Endothelial cell (in vitro differentiated cells): ENCODE results near the gene FOXA3. TPM values are rescaled to one million over a fixed set of nuclear protein-coding genes. Genes with fewer than 3 reads are reported as not detected.

ENCODE experiments used
- DNase-seq: peaks from one replicate; pipeline ENCODE4 v3.0.0; 2021; ENCODE audit warnings: low spot score
- H3K27ac Mint-ChIP-seq: one replicate; pipeline ENCODE4 v1.8.0; 2021; ENCODE audit warnings: mixed read lengths, inconsistent platforms; ENCODE audit not compliant: unreplicated experiment
- H3K27me3 Mint-ChIP-seq: one replicate; pipeline ENCODE4 v1.8.0; 2021; ENCODE audit warnings: mild to moderate bottlenecking, moderate library complexity, mixed read lengths, inconsistent platforms; ENCODE audit not compliant: unreplicated experiment
- H3K36me3 Mint-ChIP-seq: one replicate; pipeline ENCODE4 v1.8.0; 2021; ENCODE audit warnings: mild to moderate bottlenecking, low read depth, mixed read lengths, inconsistent platforms; ENCODE audit not compliant: unreplicated experiment
- H3K4me1 Mint-ChIP-seq: one replicate; pipeline ENCODE4 v1.8.0; 2021; ENCODE audit warnings: mild to moderate bottlenecking, mixed read lengths, inconsistent platforms; ENCODE audit not compliant: unreplicated experiment
- H3K4me3 Mint-ChIP-seq: one replicate; pipeline ENCODE4 v1.8.0; 2021; ENCODE audit warnings: mild to moderate bottlenecking, mixed read lengths, inconsistent platforms; ENCODE audit not compliant: unreplicated experiment
- H3K9me3 Mint-ChIP-seq: one replicate; pipeline ENCODE4 v1.8.0; 2021; ENCODE audit warnings: mixed read lengths, inconsistent platforms; ENCODE audit not compliant: unreplicated experiment
- total RNA-seq: library from RNA; stranded (reverse); fragmentation: NEBNext Ultra II Directional; extraction: Animal tissue kit (Norgen Biotek cat#: 25700); gene quantifications from one replicate; pipeline ENCODE4 v1.2.1, GENCODE V29; 2021; ENCODE audit not compliant: unreplicated experiment
- TF ChIP-seq, protein P1 (sequence below): fragments of 200-600 bp; sonication (generic); IDR thresholded peaks from one replicate; pipeline ENCODE4 v1.5.0; 2021; ENCODE audit warnings: antibody characterized with exemption; ENCODE audit not compliant: unreplicated experiment

Gene FOXA3
- total RNA-seq, 1 donor from 2014 or later = 1.1 TPM

DNA sequence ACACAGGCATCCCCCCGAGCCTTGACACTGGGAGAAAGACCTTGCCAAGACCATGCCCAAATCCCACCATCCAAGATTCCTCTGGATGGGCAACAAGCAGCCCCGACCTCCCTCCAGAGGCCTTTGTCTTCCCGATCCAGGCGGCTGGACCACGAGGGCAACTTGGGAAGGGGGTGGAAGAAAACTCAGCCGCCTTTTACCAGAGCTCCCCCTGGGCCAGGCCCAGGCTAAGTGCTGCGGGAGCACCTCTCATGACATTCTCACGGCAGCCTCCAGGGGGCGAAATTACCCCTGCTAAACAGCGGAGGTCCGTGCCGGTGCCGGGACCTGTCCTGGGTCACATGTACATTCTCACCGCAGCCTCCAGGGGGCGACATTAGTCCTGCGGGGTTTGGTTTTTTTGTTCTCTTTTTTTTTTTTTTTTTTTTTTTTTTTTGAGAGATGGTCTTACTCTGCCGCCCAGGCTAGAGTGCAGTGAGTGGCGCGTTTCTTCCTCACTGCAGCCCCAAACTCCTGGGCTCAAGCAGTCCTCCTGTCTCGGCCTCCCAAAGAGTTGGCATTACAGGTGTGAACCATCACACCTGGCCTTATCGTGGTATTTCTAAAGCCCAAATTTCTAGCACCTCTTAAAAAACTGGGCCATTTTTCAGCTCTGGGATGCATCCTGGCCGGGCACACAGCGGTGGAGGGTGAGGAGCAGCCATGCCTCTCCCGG is 47.0 kb upstream of the FOXA3 start:
- H3K4me1 Mint-ChIP-seq = peaks cover 3% of the 10 kb centered on the region
- peak overlapping the region; percentile 9 for H3K27ac Mint-ChIP-seq
- peaks cover 13% of the 10 kb centered on the region for H3K27me3 Mint-ChIP-seq
- peaks cover 6% of the 10 kb centered on the region for H3K36me3 Mint-ChIP-seq
- H3K4me3 Mint-ChIP-seq = peak overlapping the region; percentile 62
- no peaks in the 10 kb centered on the region for H3K9me3 Mint-ChIP-seq
- DNase-seq = peak; percentile 99
- TF ChIP-seq, protein P1, sequence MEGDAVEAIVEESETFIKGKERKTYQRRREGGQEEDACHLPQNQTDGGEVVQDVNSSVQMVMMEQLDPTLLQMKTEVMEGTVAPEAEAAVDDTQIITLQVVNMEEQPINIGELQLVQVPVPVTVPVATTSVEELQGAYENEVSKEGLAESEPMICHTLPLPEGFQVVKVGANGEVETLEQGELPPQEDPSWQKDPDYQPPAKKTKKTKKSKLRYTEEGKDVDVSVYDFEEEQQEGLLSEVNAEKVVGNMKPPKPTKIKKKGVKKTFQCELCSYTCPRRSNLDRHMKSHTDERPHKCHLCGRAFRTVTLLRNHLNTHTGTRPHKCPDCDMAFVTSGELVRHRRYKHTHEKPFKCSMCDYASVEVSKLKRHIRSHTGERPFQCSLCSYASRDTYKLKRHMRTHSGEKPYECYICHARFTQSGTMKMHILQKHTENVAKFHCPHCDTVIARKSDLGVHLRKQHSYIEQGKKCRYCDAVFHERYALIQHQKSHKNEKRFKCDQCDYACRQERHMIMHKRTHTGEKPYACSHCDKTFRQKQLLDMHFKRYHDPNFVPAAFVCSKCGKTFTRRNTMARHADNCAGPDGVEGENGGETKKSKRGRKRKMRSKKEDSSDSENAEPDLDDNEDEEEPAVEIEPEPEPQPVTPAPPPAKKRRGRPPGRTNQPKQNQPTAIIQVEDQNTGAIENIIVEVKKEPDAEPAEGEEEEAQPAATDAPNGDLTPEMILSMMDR = peak; percentile 99

DNA sequence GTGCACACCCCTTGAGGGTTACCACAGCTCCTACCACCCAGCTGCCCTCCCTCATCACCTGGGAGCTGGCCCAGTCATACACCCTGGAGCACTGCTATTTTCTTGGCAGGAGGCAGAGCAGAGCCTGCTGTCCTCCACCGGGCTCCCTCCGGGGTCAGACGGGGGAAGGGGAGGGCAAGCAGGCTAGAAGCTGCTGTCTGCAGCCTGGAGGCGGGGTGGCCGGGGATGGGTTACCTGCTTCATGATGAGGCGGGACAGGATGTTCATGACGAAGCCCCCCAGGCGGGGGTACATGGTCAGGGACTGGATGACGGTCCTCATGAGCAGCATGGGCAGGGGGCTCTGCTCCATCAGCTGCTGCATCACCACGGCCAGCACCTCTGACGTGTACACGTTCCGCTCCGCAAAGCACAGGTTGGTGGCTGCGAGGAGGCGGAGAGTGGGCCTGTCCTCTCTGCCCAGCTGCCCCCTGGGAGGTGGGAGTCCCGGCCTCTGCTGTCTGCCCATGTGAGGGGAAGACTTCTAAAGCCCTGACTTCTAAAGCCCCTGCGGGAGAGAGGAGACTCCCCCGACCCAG is 46.3 kb upstream of the FOXA3 start:
- peaks cover 13% of the 10 kb centered on the region for H3K27me3 Mint-ChIP-seq
- H3K9me3 Mint-ChIP-seq = no peaks in the 10 kb centered on the region
- TF ChIP-seq, protein P1 = no peak
- DNase-seq = no peak
- no peak overlapping the region for H3K4me3 Mint-ChIP-seq
- H3K4me1 Mint-ChIP-seq = peaks cover 3% of the 10 kb centered on the region
- H3K36me3 Mint-ChIP-seq = peaks cover 3% of the 10 kb centered on the region
- no peak overlapping the region for H3K27ac Mint-ChIP-seq

DNA sequence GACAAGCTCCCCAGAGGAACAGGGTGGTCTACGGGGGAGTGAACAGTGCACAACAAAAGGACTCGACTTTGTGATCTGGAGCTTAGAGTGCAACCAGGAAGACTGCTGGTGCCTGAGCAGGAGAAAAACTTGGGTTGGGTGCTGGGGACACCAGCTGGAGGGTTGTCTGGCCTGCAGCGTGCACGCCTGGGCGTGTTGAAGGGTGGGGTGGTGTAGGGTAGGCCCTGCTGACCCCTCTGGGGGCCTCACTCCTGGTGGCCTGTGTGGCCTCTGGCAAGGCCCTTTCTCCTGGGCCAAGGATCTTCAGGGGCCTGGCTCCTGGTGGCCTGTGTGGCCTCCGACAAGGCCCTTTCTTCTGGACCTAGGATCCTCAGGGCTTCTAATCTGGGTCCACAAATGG is 44.4 kb upstream of the FOXA3 start:
- no peak for DNase-seq

DNA sequence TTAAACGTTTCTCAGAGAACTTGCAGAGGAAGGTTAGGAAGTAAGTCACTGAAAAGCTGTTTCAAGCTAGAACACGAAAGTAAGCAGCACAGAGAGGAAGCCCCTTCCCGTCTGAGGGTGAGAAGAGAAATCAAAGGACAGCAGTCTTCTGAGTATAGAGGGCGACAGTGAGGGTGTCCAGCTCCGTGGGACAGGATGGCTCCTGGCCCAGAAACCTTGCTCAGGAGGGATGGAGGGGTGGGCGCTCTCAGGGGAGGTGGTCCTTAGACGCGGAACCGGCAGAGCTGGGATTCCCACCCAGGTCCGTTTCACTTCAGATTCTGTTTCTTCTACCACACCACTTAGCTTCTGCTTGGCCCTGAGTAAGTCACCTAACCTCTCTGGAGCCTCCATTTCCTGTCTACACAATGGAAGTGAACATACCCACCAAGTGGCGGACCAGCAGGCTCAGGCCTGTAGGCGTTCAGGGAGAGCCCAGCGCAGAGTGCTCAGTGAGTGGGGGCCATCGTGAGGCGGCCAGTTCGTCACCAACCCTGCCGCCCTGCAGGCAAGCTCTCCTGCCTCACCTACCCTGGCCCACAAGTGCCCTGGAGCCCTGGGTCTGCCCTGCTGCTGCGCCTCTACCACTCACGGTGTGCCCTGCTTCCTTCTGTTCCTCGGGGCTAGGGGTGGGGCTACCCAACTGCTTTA is 43.6 kb upstream of the FOXA3 start:
- Mint-ChIP-seq H3K9me3 (no peaks in the 10 kb centered on the region), H3K36me3 (peaks cover 7% of the 10 kb centered on the region), H3K27ac (no peak overlapping the region), H3K4me1 (peaks cover 3% of the 10 kb centered on the region), H3K27me3 (peaks cover 16% of the 10 kb centered on the region), H3K4me3 (no peak overlapping the region)
- TF ChIP-seq, protein P1 = no peak
- DNase-seq = no peak

More for the DNA sequence above, 44.4 kb upstream of the FOXA3 start:
- Mint-ChIP-seq H3K9me3 (no peaks in the 10 kb centered on the region), H3K4me1 (peaks cover 3% of the 10 kb centered on the region), H3K27ac (no peak overlapping the region), H3K27me3 (peaks cover 16% of the 10 kb centered on the region), H3K4me3 (no peak overlapping the region), H3K36me3 (peaks cover 5% of the 10 kb centered on the region)
- TF ChIP-seq, protein P1 = no peak

DNA sequence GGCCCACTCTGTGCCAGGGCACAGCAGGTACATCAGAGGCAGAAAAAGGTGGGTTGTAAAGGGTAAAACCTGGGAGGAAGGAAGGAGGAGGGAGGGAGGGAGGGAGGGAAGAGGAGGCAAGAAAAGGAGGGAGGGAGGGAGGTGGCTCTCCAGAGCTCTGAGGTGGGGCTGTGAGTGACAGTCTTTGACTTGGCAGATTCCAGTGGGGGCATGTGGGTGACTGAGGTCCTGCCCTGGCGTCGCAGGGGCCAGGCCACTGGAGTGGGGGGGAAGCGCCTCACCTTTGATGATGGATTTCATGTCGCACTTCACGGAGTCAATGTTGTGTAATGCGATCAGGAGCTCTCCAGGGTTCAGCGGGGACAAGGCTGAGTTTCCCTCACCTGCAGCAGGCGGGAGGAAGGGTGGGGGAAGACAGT is 43.0 kb upstream of the FOXA3 start:
- Mint-ChIP-seq H3K36me3 (peaks cover 9% of the 10 kb centered on the region), H3K4me1 (peaks cover 3% of the 10 kb centered on the region), H3K27me3 (peaks cover 19% of the 10 kb centered on the region), H3K27ac (no peak overlapping the region), H3K4me3 (peak overlapping the region; percentile 14), H3K9me3 (no peaks in the 10 kb centered on the region)
- no peak for DNase-seq
- TF ChIP-seq, protein P1 = no peak
